SK-N-SH treated with all-trans-retinoic acid at 6 μM for 48 hours (cell line): ENCODE measurements around the gene TMLHE.
"Not testable (repeated sequence)": the region's sequence is repeated elsewhere in the genome, so short reads cannot be mapped to it uniquely, and the experiment has no call there.

Experiments used
- ATAC-seq: fragments of 200-7000 bp; cut with Tn5 transposase; 3 replicates; pipeline ENCODE4 v1.9.1; 2020; ENCODE audit warnings: mild to moderate bottlenecking, moderate library complexity
- BACH2 ChIP-seq: fragments of 250-450 bp; sonication (Bioruptor Pico); IDR thresholded peaks from 2 replicates; pipeline ENCODE4 v1.9.0; 2021; ENCODE audit warnings: mild to moderate bottlenecking, borderline replicate concordance
- CSDC2 ChIP-seq: fragments of 250-450 bp; sonication (Bioruptor Pico); IDR thresholded peaks from 2 replicates; pipeline ENCODE4 v1.5.0; 2020; ENCODE audit warnings: mild to moderate bottlenecking, moderate library complexity
- ESRRG ChIP-seq: fragments of 250-450 bp; sonication (Bioruptor Pico); IDR thresholded peaks from 2 replicates; pipeline ENCODE4 v1.6.1; 2021; ENCODE audit warnings: mild to moderate bottlenecking
- ISL1 ChIP-seq: fragments of 250-450 bp; sonication (Bioruptor Pico); IDR thresholded peaks from 2 replicates; pipeline ENCODE4 v2.1.2; 2022; ENCODE audit warnings: mild to moderate bottlenecking, moderate library complexity
- PPARA ChIP-seq: fragments of 250-450 bp; sonication (Bioruptor Pico); IDR thresholded peaks from 2 replicates; pipeline ENCODE4 v1.5.0; 2020; ENCODE audit warnings: mild to moderate bottlenecking, borderline replicate concordance
- SNAI2 ChIP-seq: fragments of 250-450 bp; sonication (Bioruptor Pico); IDR thresholded peaks from 2 replicates; pipeline ENCODE4 v1.5.0; 2020; ENCODE audit warnings: mild to moderate bottlenecking, moderate library complexity
- TCF4 ChIP-seq: fragments of 250-450 bp; sonication (Bioruptor Pico); IDR thresholded peaks from 2 replicates; pipeline ENCODE4 v1.8.0; 2021; ENCODE audit warnings: mild to moderate bottlenecking, moderate library complexity, borderline replicate concordance
- TOX ChIP-seq: fragments of 250-450 bp; sonication (Bioruptor Pico); IDR thresholded peaks from 2 replicates; pipeline ENCODE4 v1.8.0; 2021; ENCODE audit warnings: mild to moderate bottlenecking, moderate library complexity, borderline replicate concordance
- ZC3H10 ChIP-seq: fragments of 250-450 bp; sonication (Bioruptor Pico); IDR thresholded peaks from 2 replicates; pipeline ENCODE4 v1.5.1; 2021; ENCODE audit warnings: mild to moderate bottlenecking, moderate library complexity
- ZFP3 ChIP-seq: fragments of 250-450 bp; sonication (Bioruptor Pico); IDR thresholded peaks from 2 replicates; pipeline ENCODE4 v1.5.0; 2020; ENCODE audit warnings: mild to moderate bottlenecking, moderate library complexity
- ZFP30 ChIP-seq: fragments of 450-650 bp; formaldehyde crosslinking; IDR thresholded peaks from 2 replicates; pipeline ENCODE4 v1.5.0; 2022; ENCODE audit warnings: mild to moderate bottlenecking, moderate library complexity
- ZNF8 ChIP-seq: fragments of 450-650 bp; formaldehyde crosslinking; IDR thresholded peaks from 2 replicates; pipeline ENCODE4 v1.5.0; 2020; ENCODE audit warnings: mild to moderate bottlenecking, moderate library complexity
- TF ChIP-seq, protein P1 (sequence below): fragments of 250-450 bp; sonication (Bioruptor Pico); IDR thresholded peaks from 2 replicates; pipeline ENCODE4 v1.8.0; 2020; ENCODE audit warnings: mild to moderate bottlenecking, moderate library complexity, borderline replicate concordance
- TF ChIP-seq, protein P2 (sequence below): fragments of 250-450 bp; sonication (Bioruptor Pico); IDR thresholded peaks from 2 replicates; pipeline ENCODE4 v1.8.0; 2021; ENCODE audit warnings: low read depth, mild to moderate bottlenecking, moderate library complexity, borderline replicate concordance
- TF ChIP-seq, protein P3 (sequence below): fragments of 250-450 bp; sonication (Bioruptor Pico); IDR thresholded peaks from 2 replicates; pipeline ENCODE4 v1.5.0; 2020; ENCODE audit warnings: mild to moderate bottlenecking, moderate library complexity
- TF ChIP-seq, protein P4 (sequence below): fragments of 250-450 bp; sonication (Bioruptor Pico); IDR thresholded peaks from 2 replicates; pipeline ENCODE4 v1.5.1; 2020; ENCODE audit warnings: low read depth, mild to moderate bottlenecking, moderate library complexity
- TF ChIP-seq, protein P5 (sequence below): fragments of 250-450 bp; sonication (Bioruptor Pico); IDR thresholded peaks from 2 replicates; pipeline ENCODE4 v1.5.1; 2021; ENCODE audit warnings: mild to moderate bottlenecking, moderate library complexity

Gene TMLHE

DNA sequence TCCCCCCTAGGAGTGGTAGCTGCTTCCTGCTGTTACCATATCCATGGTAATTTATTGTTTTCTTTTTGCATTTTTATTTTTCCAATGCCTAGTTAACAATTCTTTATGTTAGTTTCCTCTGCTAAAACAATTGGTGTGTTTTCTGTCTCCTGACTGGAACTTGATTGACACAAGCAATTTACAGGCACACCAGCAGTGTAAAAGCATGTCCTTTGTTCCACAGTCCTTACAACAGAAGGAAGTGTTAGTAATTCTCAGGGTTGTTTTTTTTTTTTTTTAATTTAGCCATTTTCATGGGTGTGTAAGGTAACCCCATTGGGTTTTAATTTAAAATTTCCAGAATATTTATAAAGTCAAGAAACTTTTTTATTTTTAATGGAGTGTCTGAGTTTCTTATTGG, 25.0 kb upstream of the TMLHE start (continued):
- TF ChIP-seq, protein P1, sequence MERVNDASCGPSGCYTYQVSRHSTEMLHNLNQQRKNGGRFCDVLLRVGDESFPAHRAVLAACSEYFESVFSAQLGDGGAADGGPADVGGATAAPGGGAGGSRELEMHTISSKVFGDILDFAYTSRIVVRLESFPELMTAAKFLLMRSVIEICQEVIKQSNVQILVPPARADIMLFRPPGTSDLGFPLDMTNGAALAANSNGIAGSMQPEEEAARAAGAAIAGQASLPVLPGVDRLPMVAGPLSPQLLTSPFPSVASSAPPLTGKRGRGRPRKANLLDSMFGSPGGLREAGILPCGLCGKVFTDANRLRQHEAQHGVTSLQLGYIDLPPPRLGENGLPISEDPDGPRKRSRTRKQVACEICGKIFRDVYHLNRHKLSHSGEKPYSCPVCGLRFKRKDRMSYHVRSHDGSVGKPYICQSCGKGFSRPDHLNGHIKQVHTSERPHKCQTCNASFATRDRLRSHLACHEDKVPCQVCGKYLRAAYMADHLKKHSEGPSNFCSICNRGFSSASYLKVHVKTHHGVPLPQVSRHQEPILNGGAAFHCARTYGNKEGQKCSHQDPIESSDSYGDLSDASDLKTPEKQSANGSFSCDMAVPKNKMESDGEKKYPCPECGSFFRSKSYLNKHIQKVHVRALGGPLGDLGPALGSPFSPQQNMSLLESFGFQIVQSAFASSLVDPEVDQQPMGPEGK (CRISPR knock-in tag), result no peak
- TF ChIP-seq, protein P2, sequence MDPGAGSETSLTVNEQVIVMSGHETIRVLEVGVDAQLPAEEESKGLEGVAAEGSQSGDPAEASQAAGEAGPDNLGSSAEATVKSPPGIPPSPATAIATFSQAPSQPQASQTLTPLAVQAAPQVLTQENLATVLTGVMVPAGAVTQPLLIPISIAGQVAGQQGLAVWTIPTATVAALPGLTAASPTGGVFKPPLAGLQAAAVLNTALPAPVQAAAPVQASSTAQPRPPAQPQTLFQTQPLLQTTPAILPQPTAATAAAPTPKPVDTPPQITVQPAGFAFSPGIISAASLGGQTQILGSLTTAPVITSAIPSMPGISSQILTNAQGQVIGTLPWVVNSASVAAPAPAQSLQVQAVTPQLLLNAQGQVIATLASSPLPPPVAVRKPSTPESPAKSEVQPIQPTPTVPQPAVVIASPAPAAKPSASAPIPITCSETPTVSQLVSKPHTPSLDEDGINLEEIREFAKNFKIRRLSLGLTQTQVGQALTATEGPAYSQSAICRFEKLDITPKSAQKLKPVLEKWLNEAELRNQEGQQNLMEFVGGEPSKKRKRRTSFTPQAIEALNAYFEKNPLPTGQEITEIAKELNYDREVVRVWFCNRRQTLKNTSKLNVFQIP (CRISPR knock-in tag), result no peak
- TF ChIP-seq CSDC2 (CRISPR knock-in tag) (no peak), ISL1 (CRISPR knock-in tag) (no peak), ESRRG (CRISPR knock-in tag) (no peak), SNAI2 (CRISPR knock-in tag) (no peak), PPARA (CRISPR knock-in tag) (no peak), TOX (CRISPR knock-in tag) (no peak), ZNF8 (CRISPR knock-in tag) (no peak), BACH2 (no peak)

DNA sequence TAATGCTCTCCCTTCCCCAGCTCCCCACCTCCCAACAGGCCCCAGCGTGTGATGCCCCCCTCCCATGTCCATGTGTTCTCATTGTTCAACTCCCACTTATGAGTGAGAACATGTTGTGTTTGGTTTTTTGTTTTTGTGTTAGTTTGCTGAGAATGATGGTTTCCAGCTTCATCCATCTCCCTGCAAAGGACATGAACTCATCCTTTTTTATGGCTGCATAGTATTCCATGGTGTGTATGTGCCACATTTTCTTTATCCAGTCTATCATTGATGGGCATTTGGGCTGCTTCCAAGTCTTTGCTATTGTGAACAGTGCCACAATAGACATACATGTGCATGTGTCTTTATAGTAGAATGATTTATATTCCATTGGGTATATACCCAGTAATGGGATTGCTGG, 22.3 kb upstream of the TMLHE start:
- not testable (repeated sequence) for ATAC-seq

DNA sequence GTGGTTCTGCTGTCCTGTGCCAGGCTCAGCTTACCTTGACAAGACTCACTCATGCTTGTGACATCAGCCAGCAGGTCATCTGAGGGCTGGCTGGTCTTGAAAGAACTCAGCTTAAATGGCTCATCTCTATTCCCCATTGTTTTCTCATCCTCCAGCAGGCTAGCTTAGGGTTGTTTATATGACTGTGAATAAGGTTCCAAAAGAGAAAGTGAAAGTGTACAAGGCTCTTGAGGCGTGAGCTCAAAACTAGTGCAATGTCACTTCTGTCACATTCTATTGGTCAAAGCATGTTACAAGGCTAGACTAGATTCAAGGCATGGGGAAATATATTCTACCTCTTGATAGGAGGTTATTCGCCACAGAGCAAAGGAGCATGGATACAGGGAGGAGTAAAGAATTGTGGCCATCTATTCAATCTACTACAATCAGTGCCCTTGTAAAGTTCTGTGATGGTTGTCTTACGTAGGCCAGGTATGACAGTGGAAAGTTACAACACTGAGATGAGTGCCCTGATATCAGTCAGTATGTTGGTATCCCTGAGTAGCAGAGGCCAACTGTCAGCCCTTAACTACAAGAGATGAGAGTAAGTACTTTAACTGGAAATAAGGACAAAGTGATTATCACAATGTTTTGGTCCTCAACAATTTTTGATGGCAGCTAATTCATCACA, 19.8 kb upstream of the TMLHE start:
- peak; percentile 69 for ATAC-seq
- TF ChIP-seq ESRRG (CRISPR knock-in tag), result no peak
- no peak for TF ChIP-seq ZFP3
- TF ChIP-seq, protein P3, sequence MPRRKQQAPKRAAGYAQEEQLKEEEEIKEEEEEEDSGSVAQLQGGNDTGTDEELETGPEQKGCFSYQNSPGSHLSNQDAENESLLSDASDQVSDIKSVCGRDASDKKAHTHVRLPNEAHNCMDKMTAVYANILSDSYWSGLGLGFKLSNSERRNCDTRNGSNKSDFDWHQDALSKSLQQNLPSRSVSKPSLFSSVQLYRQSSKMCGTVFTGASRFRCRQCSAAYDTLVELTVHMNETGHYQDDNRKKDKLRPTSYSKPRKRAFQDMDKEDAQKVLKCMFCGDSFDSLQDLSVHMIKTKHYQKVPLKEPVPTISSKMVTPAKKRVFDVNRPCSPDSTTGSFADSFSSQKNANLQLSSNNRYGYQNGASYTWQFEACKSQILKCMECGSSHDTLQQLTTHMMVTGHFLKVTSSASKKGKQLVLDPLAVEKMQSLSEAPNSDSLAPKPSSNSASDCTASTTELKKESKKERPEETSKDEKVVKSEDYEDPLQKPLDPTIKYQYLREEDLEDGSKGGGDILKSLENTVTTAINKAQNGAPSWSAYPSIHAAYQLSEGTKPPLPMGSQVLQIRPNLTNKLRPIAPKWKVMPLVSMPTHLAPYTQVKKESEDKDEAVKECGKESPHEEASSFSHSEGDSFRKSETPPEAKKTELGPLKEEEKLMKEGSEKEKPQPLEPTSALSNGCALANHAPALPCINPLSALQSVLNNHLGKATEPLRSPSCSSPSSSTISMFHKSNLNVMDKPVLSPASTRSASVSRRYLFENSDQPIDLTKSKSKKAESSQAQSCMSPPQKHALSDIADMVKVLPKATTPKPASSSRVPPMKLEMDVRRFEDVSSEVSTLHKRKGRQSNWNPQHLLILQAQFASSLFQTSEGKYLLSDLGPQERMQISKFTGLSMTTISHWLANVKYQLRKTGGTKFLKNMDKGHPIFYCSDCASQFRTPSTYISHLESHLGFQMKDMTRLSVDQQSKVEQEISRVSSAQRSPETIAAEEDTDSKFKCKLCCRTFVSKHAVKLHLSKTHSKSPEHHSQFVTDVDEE, result no peak
- TF ChIP-seq TOX (CRISPR knock-in tag), result no peak

DNA sequence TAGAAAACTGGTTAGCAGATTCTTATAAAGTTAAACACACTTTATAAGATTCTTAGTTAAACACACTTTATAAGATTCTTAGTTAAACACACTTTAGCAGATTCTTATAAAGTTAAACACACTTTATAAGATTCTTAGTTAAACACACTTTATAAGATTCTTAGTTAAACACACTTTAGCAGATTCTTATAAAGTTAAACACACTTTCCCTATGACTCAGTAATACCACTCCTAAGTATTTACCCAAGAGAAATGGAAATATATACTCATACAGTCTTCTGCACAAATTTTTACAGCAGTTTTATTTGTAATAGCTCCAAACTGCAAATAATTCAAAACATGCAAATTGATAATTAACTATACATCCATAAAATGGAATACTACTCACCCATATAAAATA, 7.4 kb upstream of the TMLHE start:
- ATAC-seq, result not testable (repeated sequence)

DNA sequence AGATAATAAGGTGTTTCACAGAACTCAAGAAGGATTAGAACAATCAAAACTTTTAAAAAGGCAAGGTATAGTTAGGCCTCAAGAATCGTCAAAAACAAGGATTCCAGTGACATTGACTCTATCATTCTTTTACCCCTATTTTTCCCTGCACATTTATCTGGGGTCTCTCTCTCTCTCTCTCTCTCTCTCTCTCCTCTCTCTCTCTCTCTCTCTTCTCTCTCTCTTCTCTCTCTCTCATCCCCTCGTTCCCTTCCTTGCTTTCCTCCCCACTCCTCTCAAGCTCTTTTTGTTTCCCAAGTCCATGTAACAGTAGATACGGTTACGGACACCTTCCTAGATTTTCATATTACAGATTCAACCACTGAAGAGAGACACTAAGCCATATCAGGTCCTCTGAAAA, 3.2 kb upstream of the TMLHE start:
- no peak for ATAC-seq
- TF ChIP-seq ISL1 (CRISPR knock-in tag) (no peak), ZC3H10 (no peak), TOX (CRISPR knock-in tag) (no peak), ESRRG (CRISPR knock-in tag) (no peak), ZFP3 (no peak)
- TF ChIP-seq, protein P4, sequence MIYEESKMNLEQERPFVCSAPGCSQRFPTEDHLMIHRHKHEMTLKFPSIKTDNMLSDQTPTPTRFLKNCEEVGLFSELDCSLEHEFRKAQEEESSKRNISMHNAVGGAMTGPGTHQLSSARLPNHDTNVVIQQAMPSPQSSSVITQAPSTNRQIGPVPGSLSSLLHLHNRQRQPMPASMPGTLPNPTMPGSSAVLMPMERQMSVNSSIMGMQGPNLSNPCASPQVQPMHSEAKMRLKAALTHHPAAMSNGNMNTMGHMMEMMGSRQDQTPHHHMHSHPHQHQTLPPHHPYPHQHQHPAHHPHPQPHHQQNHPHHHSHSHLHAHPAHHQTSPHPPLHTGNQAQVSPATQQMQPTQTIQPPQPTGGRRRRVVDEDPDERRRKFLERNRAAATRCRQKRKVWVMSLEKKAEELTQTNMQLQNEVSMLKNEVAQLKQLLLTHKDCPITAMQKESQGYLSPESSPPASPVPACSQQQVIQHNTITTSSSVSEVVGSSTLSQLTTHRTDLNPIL, result no peak
- TF ChIP-seq, all 23 proteins: peak for 0

DNA sequence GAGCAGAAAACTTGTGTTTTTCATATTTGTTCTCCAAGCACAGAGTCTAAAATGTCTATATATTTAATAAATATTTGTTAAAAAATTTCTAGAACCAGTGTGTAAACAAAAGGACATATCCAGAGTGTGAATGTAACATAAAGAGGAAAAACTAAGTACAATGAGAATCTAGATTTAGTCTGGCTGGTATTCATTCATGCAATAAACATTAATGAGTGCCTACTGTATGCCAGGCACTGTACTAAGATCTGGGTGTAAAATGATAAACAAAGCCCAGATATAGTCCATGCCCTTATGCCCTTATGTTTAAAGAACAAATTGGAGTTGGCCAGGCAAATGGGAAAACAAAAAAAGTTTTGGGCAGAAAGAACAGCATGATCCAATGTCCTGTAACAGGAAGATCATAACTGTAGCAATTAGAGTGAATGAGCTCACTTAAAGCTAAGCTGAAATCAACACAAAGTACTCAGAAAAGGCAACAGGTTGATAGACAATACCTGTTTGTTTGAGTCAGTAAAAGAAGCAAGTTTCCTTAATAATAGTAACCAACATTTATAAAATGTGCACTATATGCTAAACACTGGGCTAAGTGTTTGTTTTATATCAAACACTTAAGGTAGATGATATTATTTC, 1.3 kb upstream of the TMLHE start:
- TF ChIP-seq, protein P5, sequence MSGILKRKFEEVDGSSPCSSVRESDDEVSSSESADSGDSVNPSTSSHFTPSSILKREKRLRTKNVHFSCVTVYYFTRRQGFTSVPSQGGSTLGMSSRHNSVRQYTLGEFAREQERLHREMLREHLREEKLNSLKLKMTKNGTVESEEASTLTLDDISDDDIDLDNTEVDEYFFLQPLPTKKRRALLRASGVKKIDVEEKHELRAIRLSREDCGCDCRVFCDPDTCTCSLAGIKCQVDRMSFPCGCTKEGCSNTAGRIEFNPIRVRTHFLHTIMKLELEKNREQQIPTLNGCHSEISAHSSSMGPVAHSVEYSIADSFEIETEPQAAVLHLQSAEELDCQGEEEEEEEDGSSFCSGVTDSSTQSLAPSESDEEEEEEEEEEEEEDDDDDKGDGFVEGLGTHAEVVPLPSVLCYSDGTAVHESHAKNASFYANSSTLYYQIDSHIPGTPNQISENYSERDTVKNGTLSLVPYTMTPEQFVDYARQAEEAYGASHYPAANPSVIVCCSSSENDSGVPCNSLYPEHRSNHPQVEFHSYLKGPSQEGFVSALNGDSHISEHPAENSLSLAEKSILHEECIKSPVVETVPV (CRISPR knock-in tag), result no peak
- TF ChIP-seq TCF4 (CRISPR knock-in tag), result no peak
- TF ChIP-seq, protein P3, result no peak
- TF ChIP-seq ZFP30 (CRISPR knock-in tag), result no peak
- TF ChIP-seq, all 23 proteins: peak for 0
- no peak for ATAC-seq
